HG03175 (cell line): ENCODE results near the gene SRSF1.

Source experiments
- ATAC-seq: cut with Tn5 transposase; IDR thresholded peaks from one replicate; pipeline ENCODE4 v1.9.1; 2021; ENCODE audit warnings: mild to moderate bottlenecking, moderate library complexity; ENCODE audit not compliant: unreplicated experiment

Gene SRSF1

DNA sequence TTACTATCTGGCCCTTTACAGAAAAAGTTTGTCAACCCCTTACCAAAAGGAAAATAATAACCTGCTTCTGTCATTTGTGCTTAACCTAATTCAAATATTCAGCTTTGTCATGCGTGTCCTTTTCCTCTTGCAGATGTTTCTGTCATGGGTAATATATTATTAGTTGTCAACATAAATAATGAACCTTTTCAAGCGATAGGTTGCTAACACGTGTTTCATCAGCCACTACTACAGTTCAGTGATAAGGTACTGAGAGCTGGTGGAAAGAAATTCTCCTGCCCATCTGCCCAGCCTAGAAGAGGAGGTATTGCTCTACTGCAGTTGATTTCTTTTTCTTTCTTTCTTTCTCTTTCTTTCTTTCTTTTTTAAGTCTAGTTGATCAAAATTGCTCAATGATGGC, 12.0 kb upstream of the SRSF1 start:
- ATAC-seq, result no peak

DNA sequence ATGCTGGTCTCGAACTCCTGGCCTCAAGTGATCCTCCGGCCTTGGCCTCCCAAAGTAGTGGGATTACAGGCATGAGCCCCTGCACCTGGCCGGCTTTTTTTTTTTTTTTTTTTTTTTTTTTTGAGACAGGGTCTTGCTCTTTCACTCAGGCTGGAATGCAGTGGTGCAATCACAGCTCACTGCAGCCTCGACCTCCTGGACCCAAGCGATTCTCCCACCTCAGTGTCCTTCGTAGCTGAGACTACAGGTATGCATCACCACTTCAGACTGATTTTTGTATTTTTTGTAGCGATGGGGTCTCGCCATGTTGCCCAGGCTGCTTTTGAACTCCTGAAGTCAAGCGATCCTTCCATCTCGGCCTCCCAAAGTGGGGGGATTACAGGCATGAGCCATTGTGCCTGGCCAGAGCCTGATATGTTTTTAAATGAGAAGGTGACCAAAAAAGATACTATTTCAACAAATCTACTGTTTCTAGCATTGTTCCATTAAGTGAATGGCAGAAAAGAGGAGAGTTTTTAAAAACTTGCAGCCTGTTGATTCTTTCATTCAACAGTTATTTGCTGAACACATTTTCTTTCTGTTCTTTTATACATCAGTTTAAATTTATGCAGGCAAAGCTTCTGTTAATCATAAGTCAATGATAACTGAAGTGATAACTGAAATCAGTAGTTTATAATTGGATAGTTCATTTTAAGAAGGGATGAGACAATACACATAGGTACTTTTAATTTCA, 3.2 kb upstream of the SRSF1 start:
- ATAC-seq, result no peak

DNA sequence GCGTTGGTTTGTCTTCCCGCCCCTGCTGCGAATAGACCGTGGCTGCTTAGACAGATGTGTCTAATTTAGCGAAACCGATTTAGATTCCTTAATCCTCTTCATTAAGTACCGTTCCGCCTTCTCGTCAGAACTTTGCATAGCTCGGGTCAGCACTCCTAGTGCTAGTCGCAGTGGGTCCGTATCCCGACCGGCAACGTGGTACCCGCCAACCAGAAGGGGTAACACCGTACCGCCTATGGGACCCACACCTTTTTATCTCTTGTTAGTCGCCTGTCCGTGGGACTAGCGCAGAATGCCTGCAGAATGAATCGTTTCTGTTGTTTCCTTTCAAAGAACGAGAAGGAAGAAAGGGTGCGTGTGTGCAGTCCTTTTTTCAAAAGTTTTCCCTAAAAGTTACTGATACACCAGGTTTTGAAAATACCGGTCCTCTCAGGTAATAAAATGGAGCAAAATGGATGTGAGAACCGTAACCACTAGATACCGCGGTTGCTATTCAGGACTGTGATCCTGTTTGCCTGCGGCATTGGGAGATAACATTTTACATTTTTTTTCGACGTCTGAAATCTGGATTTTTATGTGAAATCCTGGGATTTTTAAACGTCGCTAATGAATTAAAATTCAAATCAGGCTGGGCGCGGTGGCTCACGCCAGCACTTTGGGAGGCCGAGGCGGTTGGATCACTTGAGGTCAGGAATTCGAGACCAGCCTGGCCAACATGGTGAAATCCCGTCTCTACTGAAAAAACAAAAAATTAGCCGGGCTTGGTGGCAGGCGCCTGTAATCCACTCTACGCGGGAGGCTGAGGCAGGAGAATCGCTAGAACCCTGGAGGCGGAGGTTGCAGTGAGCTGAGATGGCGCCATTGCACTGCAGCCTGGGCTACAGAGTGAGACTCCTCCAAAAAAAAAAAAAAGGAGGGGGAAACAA, 998 bp upstream of the SRSF1 start:
- peak; percentile 31 for ATAC-seq

DNA sequence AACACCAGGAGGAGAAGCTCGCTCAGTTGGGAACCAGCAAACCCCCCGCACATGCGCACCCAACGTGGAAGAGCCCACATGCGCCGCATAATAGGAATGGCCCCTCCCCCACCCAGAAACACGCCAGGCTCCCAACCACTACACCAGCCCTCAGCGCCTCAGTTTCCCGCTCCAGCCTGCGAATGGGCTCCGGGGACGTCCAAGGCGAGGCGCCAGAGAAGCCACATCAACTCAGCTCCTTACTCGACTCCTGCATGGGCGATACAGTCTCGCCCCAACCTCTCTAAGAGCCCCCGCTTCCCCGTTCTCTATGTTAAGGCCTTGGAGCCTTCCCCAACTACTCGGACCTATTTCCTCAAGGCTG, 504 bp downstream of the SRSF1 start:
- ATAC-seq, result peak; percentile 11

DNA sequence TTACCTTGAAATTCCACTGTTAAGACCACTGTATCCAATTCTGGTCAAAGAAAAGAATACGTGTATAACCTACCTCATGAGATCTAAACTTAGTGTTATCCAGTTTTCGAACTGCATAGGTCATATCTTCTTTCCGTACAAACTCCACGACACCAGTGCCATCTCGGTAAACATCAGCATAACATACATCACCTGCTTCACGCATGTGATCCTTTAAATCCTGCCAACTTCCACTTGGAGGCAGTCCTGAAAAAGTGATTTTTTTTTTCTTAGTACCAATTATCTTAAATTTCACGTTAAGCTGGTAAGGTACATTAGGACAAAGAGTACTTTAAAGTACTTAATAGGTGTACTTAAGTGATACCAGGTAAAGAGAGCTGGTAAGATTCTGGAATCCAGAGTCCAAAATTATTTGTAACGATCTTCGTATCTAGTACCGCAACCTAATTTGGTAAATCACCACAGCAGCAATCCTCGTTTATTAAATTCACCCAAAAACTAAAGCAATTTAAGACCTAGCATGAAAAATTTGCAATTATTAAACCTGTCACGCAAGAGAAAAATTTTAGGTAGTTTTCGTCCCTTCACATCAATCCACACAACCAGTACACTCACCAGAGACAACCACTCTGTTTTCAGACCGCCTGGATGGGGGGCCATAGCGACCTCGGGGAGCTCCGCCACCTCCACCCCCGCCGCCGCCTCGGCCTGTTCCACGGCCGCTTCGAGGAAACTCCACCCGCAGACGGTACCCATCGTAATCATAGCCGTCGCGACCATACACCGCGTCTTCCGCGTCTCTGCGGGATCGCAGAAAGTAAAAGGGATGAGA, 1.1 kb downstream of the SRSF1 start:
- no peak for ATAC-seq

DNA sequence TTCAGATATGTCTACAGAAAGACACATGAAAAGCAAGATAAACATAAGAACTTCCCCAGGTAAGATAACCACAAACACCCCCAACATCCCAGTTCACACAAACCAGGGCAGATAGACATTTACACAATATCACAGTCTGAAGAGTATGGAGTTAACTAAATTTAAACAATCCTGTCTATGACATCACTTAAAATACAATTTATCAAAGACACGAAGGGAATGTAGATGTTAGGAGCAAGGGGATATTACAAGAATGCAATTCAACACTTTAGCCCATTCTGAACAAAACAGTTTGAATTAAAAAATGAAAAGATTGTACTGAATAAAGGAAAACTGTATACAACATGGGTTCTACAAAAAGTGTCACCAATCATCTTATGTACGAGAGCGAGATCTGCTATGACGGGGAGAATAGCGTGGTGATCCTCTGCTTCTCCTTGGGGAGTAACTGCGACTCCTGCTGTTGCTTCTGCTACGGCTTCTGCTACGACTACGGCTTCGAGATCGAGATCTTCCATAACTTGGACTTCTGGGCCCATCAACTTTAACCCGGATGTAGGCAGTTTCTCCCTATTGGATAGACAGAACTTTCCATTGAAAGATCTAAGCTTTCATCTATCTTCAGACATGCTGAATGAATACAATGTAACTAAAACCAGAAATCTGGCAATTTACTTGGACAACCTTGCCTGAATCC, 1.9 kb downstream of the SRSF1 start:
- no peak for ATAC-seq

DNA sequence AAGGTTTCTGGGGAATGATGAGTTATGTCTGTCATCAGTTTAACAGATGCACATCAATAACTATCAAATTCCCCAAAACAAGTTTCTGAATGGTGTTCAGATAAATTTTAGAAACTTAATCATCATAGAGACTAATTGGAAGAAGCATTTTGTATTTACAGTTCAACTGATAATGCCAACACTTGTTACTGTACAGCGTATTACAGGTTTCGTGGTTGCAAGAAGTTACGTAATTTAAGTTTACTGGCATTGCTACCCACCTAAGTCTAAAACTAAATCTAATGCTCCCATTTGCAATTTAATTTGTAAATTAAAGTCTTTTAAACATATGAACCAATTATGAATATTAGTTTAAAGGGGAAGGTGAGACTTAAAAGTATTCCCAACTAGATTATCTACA, 3.0 kb downstream of the SRSF1 start:
- no peak for ATAC-seq

DNA sequence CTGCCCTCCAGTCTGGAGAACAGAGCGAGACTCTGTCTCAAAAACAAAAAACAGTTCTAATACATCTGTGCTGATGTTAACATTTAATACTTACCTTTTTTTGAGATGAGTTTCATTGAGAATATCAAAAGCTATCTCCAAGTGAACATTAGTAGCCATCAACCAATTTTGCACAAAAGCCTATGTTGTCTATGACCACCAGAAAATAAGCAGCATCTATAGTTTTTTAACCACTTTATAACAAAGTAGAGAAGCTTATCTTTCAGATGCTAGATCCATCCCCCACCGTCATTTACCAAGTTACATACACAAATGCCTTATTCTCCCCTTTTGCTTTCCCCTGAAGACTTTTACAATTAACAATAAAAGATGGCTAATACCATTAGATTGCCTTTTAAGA, 4.1 kb downstream of the SRSF1 start:
- ATAC-seq, result no peak

DNA sequence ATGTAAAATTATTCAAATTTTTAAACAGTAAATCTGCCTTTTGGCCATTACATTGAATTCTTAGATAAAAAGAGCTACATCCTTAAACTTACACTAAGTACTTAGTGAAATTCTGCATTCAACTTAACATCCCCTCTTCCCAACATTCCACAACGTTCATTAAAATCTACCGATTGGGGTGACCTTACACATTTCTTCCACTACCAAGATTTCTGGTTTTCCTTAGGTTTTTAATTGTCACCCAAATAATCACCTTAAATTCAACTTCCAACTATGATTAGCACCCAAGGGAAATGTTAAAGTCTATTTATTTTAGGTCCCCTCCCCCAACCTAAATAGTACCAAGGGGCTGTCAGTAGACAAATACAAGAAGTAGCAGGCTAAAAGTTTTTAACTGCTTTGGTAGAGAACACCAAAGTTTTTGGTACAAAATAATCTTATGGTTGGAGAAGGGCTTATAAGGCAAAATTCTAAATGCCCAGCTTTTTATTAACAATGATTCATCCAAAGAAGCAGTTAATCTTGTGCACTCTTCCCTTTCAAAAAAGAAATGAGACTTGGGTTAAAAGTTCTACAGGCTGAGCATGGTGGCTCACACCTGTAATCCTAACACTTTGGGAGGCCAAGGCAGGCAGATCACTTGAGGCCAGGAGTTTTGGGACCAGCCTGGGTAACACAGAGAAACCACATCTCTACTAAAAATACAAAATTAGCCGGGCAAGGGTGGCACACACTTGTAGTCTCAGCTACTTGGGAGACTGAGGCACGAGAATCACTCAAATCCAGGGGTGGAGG, 4.7 kb downstream of the SRSF1 start:
- no peak for ATAC-seq

DNA sequence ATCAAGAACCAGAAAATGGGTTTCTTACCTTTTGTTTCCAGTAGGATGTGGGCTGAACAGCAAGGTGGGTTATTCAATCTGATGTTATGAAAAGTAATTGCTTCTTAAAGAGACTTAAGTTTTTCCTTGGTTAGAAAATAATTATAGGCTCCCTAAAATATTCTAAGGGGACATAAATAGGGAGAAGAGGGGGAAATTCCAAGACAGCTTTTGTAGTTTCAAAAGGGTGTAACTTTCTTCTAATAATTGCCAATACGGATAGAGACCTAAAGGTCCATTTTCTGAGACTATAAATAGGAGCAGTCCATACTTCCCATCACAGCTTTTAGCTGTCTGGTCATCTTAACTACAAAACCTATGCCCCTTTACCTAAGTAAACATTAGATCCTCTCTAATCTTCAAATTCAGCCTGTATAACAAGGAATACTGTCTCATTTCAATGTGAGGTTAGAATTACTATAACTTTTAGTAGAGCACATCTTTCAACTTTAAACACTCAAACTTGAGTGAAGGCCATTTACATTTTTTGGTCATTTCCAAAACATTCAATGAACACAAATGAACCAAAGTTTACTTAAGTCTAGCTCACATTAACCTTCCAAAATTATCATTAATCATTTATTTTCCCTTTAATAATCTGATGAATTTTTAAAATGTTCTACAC, 5.5 kb downstream of the SRSF1 start:
- no peak for ATAC-seq

DNA sequence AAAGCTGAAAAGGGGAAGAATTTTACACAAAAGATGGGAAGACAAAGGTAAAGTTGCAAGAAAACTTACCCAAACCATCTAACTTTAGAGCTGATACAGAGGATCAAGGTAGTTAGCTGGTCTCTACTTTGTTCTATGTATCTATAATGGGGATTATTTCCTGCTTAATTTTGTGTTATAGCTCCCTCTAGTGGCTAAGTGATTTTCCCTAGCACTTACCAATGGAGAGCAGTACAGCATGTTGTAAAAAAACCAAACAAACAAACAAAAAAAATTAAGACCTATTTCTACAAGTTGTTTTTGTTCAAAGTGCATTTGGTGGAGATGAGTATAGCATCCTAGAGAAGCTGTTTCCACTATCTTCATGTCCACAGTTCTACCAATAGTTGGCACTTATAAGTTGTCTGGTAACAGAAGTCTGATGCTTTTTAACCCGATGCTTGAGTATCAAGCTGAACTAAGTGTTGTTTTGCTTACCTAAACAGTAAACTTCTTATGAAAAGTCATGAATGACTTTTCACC, 7.5 kb downstream of the SRSF1 start:
- ATAC-seq, result no peak

DNA sequence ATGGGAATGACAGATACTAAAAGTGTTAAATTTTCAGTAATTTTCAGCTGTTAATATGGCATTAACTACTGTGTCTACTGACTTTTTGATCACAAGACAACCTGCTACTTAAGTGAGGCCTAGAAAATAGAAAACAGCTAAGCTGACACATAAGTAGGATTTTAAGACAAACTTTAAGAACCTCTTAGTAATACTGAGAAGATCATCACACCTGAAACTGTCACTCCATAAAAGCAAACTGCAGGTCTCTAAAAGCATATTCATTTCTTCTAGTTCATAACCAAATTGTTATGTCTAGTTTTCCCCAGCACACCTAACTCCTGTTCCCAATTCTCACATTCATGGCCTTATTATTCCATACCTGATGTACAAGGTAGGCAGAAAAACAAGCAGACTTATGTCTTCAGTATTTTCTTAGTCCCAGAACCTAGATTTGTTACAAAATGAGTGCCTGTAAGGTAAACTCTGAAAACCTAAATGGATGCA, 8.0 kb downstream of the SRSF1 start:
- no peak for ATAC-seq

DNA sequence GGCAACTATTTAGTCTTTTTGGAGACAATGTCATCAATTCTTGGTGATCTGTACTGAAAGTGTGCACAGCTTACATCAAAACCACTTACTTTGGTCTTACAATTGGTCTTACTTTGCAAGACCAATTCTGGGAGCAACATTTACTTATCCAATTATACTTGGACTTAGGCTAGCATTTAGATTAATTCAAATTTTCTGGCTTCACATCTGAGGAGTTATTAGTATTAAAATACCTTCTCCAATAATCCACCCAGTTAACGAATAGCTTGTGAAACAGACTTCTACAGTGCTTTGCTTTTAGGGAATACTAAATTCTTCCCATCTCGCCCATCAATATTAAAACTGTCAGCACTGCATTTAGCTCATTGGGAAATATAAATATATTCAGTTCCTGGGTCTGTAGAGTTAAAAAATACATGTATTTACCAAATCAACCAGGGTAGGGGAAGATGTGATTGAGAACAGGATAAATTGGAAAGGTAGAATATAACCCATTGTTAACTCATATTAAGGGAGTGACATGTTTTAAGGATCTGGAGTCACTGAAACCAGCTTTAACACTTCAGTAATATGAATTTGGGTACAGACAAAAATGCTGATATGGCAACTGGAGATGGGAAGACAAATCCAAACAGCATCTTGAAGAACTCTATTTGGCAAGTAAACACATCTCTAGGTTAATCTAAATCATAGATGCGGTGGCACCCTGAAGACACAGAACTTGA, 9.8 kb downstream of the SRSF1 start:
- no peak for ATAC-seq

DNA sequence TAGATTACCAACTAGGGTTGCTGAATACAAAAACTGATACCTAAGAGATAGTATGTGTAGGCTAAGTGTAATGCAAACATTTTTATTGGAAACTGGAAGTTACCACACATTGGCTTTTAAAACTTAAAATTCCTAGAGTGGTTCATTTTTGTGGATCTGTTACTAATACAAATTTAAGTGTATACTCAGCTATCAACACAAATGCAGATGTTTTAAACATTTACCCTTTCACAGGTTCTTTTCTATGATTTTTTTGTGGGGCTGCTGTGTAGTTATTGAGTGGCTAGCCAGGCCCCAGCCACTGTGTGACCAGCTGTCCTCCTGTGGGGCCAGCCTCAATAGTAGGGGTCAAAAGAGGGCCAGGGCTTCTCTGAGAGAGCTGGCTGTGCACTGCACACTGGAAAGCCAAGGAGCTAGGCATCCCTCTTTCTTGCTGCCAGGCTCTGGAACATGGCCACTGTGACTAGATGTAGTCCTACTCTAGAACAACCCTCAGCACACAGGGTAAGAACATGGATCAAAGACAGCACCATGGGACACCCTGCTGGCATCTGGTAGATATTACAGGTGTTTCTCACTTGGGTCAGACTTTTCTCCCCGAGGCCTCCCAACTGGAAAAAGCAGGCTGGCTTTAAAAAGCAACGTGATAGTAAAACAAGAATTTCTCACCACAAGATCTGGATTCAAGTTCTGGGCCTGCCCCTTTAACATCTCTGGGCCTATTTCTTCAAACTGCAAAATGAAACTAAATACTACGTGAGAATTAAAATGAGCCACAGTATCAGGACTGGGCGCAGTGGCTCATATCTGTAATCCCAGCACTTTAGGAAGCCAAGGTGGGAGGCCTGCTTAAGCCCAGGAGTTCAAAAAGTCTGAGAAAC, 11.7 kb downstream of the SRSF1 start:
- peak; percentile 79 for ATAC-seq

DNA sequence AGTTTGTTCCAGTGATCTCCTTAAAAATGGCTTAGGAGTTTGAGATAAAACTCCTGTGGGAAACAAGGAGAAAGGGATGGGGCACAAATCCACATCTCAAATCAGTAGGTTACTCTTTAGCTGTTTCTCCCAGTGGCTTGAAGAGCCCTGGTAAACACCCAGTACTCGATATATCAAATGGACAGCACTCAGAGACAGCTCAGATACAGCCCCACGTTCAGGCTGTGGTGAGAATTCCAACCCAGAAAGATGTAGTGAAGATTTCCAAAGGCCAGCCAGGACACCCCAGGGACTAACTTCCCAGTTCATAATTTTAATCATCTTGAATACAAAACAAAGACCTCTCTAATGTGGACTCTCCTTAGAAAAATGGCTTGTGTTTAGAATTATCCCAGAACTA, 12.6 kb downstream of the SRSF1 start:
- ATAC-seq, result no peak

DNA sequence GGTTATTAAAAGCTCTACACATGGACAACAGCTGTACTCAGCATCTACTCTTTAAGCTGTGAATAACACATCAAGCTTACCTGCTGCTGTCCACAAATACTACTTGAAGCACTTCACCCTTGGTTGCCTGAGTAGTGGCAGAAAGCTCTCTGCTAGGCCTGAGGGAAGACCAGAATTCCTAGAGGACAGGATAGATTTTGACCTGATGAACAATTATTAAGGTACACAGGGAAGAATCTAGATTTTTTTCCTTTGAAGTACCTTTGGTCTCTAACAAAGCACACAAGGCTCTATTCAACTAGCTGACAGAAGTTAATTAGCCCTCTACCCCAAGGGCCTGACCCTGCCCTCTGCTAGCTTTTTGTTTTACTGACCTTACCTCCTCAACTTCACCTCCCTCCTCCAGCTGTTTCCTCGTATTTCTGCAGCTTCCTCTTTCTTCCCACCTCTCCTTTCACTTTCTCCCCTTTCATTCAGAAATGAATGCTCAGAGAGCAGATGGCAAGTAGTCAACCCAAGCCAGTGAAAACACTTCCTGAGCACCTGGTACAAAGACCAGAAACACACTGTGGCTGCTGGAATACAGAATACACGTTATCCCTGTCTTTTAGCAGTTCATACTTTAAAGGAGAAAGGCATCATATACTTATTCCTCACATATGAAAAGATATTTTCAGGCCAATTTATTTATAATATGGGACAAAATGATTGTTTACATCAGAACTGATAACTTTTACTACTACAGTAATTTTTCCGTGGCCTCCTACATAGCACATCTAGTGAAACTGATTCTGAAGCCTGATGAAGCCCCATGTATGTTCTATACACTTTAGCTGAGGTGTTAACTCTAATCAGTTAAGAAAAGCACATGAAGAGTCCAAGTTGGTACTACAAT, 13.3 kb downstream of the SRSF1 start:
- no peak for ATAC-seq
